SK-N-SH (cell line): ENCODE data around the gene ME1. TPM values are rescaled to one million over a fixed set of nuclear protein-coding genes. Genes with fewer than 3 reads are reported as not detected.
A peak's percentile ranks its signal among the peaks of the same experiment; 100 is the strongest.

Experiments used
- CTCF ChIA-PET: fragments of 300-600, 350-600 bp; formaldehyde crosslinking; extraction: SDS; loops from one replicate; lab custom pipeline; 2021; lab: Yijun Ruan, JAX
- POLR2A ChIA-PET: fragments of 350-600 bp; sonication (Branson Sonifier 250); formaldehyde crosslinking; extraction: SDS; loops from one replicate; lab custom pipeline; 2020; ENCODE audit warnings: antibody characterized with exemption, inconsistent platforms; lab: Yijun Ruan, JAX
- DNase-seq: peaks from one replicate; pipeline ENCODE4 v3.0.0; 2012
- H2AFZ ChIP-seq: fragments of 200-600 bp; sonication (generic); 2 replicates; pipeline ENCODE4 v1.8.1; 2016; ENCODE audit warnings: antibody characterized with exemption, mild to moderate bottlenecking, low read depth
- H3F3A ChIP-seq: fragments of 200-600 bp; sonication (generic); replicated peaks from 2 replicates; pipeline ENCODE3; 2016; ENCODE audit warnings: antibody characterized with exemption, mild to moderate bottlenecking; ENCODE audit not compliant: insufficient read depth
- H3K27ac ChIP-seq, 2 experiments: fragments of 200-500 bp in 1 of 2; fragments of 200-600 bp in 1 of 2; sonication (Bioruptor generic) in 1 of 2; sonication (generic), shearing (Covaris generic) in 1 of 2; 2 replicates each; pipeline versions ENCODE4 v1.5.1 to v1.6.1; 2014 to 2016; ENCODE audit warnings: low read depth in 2 of 2, inconsistent platforms in 1 of 2, low read length in 1 of 2, mild to moderate bottlenecking in 1 of 2, mixed read lengths in 1 of 2
- H3K27me3 ChIP-seq: fragments of 200-600 bp; sonication (generic), shearing (Covaris generic); 2 replicates; pipeline ENCODE4 v1.6.1; 2016; ENCODE audit warnings: mixed run types; ENCODE audit not compliant: insufficient read depth
- H3K36me3 ChIP-seq, 2 experiments: fragments of 200-500 bp in 1 of 2; fragments of 200-600 bp in 1 of 2; sonication (Bioruptor generic) in 1 of 2; sonication (generic) in 1 of 2; replicated peaks in 1 of 2; 2 replicates each; pipeline versions ENCODE3 to v1.5.1; 2014 to 2016; ENCODE audit warnings: low read length in 1 of 2, mild to moderate bottlenecking in 1 of 2; ENCODE audit not compliant: insufficient read depth in 2 of 2, control insufficient read depth in 1 of 2
- H3K4me1 ChIP-seq, 2 experiments: fragments of 200-500 bp in 1 of 2; fragments of 200-600 bp in 1 of 2; sonication (Bioruptor generic) in 1 of 2; sonication (generic), shearing (Covaris generic) in 1 of 2; 2 replicates each; pipeline versions ENCODE4 v1.5.1 to v1.6.1; 2014 to 2016; ENCODE audit warnings: low read depth in 1 of 2, low read length in 1 of 2, mixed run types in 1 of 2; ENCODE audit not compliant: insufficient read depth in 2 of 2, control insufficient read depth in 1 of 2
- H3K4me2 ChIP-seq: fragments of 200-600 bp; sonication (generic), shearing (Covaris generic); 2 replicates; pipeline ENCODE4 v1.6.1; 2017; ENCODE audit warnings: mixed run types
- H3K4me3 ChIP-seq, 2 experiments: fragments of 200-500 bp in 1 of 2; fragments of 200-600 bp in 1 of 2; sonication (Bioruptor generic) in 1 of 2; sonication (generic), shearing (Covaris generic) in 1 of 2; 2 replicates each; pipeline versions ENCODE4 v1.5.1 to v1.8.1; 2014 to 2016; ENCODE audit warnings: low read depth in 2 of 2, inconsistent platforms in 1 of 2, low read length in 1 of 2, mild to moderate bottlenecking in 1 of 2, mixed read lengths in 1 of 2, moderate library complexity in 1 of 2
- H3K79me2 ChIP-seq: fragments of 200-600 bp; sonication (generic); 2 replicates; pipeline ENCODE4 v1.8.1; 2017; ENCODE audit warnings: mild to moderate bottlenecking; ENCODE audit not compliant: insufficient read depth
- H3K9ac ChIP-seq: fragments of 200-600 bp; sonication (generic); 2 replicates; pipeline ENCODE4 v1.6.1; 2017; ENCODE audit warnings: mixed run types
- H3K9me2 ChIP-seq: fragments of 200-600 bp; sonication (generic); 2 replicates; pipeline ENCODE4 v1.6.1; 2017; ENCODE audit warnings: mixed run types
- H3K9me3 ChIP-seq: fragments of 200-600 bp; sonication (generic); 2 replicates; pipeline ENCODE4 v1.6.1; 2017; ENCODE audit warnings: mixed run types, mild to moderate bottlenecking, moderate library complexity
- H4K20me1 ChIP-seq: fragments of 200-600 bp; sonication (generic); 2 replicates; pipeline ENCODE4 v1.6.1; 2017; ENCODE audit warnings: mild to moderate bottlenecking, mixed run types; ENCODE audit not compliant: insufficient read depth
- CHD2 ChIP-seq: fragments of 150-350 bp; IDR thresholded peaks from 2 replicates; pipeline ENCODE4 v1.6.1; 2018; ENCODE audit warnings: low read length; ENCODE audit not compliant: partially characterized antibody
- ELF1 ChIP-seq: IDR thresholded peaks from 2 replicates; pipeline ENCODE4 v1.4.0; 2012
- EZH2phosphoT487 ChIP-seq: fragments of 200-600 bp; sonication (generic); IDR thresholded peaks from 2 replicates; pipeline ENCODE4 v1.6.1; 2017; ENCODE audit warnings: low read depth, mixed run types, mild to moderate bottlenecking, antibody characterized with exemption, moderate library complexity, borderline replicate concordance
- FOSL2 ChIP-seq: IDR thresholded peaks from 2 replicates; pipeline ENCODE4 v1.4.0; 2012; ENCODE audit warnings: low read depth, mild to moderate bottlenecking, moderate library complexity, borderline replicate concordance
- GABPA ChIP-seq: IDR thresholded peaks from 2 replicates; pipeline ENCODE4 v1.4.0; 2012; ENCODE audit warnings: low read depth, mild to moderate bottlenecking
- MEF2A ChIP-seq: IDR thresholded peaks from 2 replicates; pipeline ENCODE4 v1.4.0; 2012; ENCODE audit warnings: low read depth, borderline replicate concordance
- NRF1 ChIP-seq: IDR thresholded peaks from 2 replicates; pipeline ENCODE4 v1.6.1; 2012; ENCODE audit warnings: low read depth, mild to moderate bottlenecking, low read length
- PBX3 ChIP-seq: IDR thresholded peaks from 2 replicates; pipeline ENCODE4; 2012
- POLR2AphosphoS5 ChIP-seq: IDR thresholded peaks from 2 replicates; pipeline ENCODE4 v1.6.1; 2012; ENCODE audit warnings: low read depth, low read length
- RCOR1 ChIP-seq: fragments of 150-350 bp; IDR thresholded peaks from 2 replicates; pipeline ENCODE4 v1.6.1; 2017; ENCODE audit warnings: antibody characterized with exemption, low read length
- RFX5 ChIP-seq: IDR thresholded peaks from 2 replicates; pipeline ENCODE4 v1.6.1; 2012; ENCODE audit warnings: mild to moderate bottlenecking, improper control_type of control experiment, low read length
- RXRA ChIP-seq: IDR thresholded peaks from 2 replicates; pipeline ENCODE4 v1.4.0; 2012; ENCODE audit warnings: low read depth, mild to moderate bottlenecking, borderline replicate concordance
- YY1 ChIP-seq: IDR thresholded peaks from 2 replicates; pipeline ENCODE4 v1.4.0; 2012; ENCODE audit warnings: low read depth, mild to moderate bottlenecking
- WGBS: methylation state at CpG from one replicate; pipeline ENCODE4 v1.1.6; 2017; ENCODE audit warnings: low lambda C conversion rate; 5-methylcytosine and 5-hydroxymethylcytosine counted together
- polyA plus RNA-seq, 3 experiments: library from polyadenylated mRNA; depleted of rRNA; stranded (reverse); fragments of >200 nt; gene quantifications; 2 replicates each; pipeline ENCODE4 v1.2.3, GENCODE V29; 2012

ME1 gene
- polyA plus RNA-seq, 1 of the 3 experiments (the other 2 are of a cell fraction), result 4.9 TPM

- DNase-seq, result no peak
- no peaks in the 10 kb centered on the region for H3K27me3 ChIP-seq
- H3K4me3 ChIP-seq, result no peak overlapping the region
- ChIA-PET CTCF (interaction anchor here (0.8 to 6.6 kb wide), 4 partner anchors 24 to 324 kb away, joined by 3 to 34 read pairs (median 5); partner anchors contain the start of genes DOP1A and UBE3D), POLR2A (no interaction called here)
- peaks cover 79% of the 10 kb centered on the region for H3K79me2 ChIP-seq
- H3K4me1 ChIP-seq, result peaks cover 3 to 8% of the 10 kb centered on the region in 2 experiments; a peak in 3 of 4 replicates
- H3K9me3 ChIP-seq, result no peaks in the 10 kb centered on the region
- peaks cover 3% of the 10 kb centered on the region for H3F3A ChIP-seq
- TF ChIP-seq MEF2A, result no peak
- no peak for TF ChIP-seq PBX3
- TF ChIP-seq EZH2phosphoT487, result no peak
- TF ChIP-seq ELF1, result no peak
- no peak for TF ChIP-seq GABPA
- TF ChIP-seq RFX5, result no peak
- no peak for TF ChIP-seq YY1
- TF ChIP-seq POLR2AphosphoS5, result no peak
- TF ChIP-seq RXRA, result no peak
- TF ChIP-seq FOSL2, result no peak
- no peak for TF ChIP-seq NRF1
- TF ChIP-seq CHD2, result no peak
- H4K20me1 ChIP-seq, result peaks cover 24% of the 10 kb centered on the region
- H3K9me2 ChIP-seq, result no peaks in the 10 kb centered on the region
- peaks cover 55 to 61% of the 10 kb centered on the region in 2 experiments for H3K36me3 ChIP-seq
- H3K27ac ChIP-seq, result no peak overlapping the region
- peak overlapping the region; percentile 90 for H3K4me2 ChIP-seq
- no peak overlapping the region for H3K9ac ChIP-seq
- no peak overlapping the region for H2AFZ ChIP-seq
- 94% methylated on average over 6 of the region's 6 CpGs for WGBS
These were observed 240.2 kb downstream of the ME1 start for GRCh38 chr6:83190626-83191025.

- Histone ChIP-seq H3K4me2 (no peak overlapping the region), H3K4me1 (peaks cover 3 to 10% of the 10 kb centered on the region in 2 experiments; a peak in 2 of 4 replicates)
- TF ChIP-seq PBX3 (no peak), RCOR1 (no peak)
- TF ChIP-seq, all 33 proteins: peak for 0
- Histone ChIP-seq H3K9me2 (no peaks in the 10 kb centered on the region), H3K9me3 (no peaks in the 10 kb centered on the region), H3K27ac (no peak overlapping the region), H3F3A (peaks cover 22% of the 10 kb centered on the region), H4K20me1 (peaks cover 24% of the 10 kb centered on the region), H3K9ac (no peak overlapping the region), H3K27me3 (no peaks in the 10 kb centered on the region), H2AFZ (no peak overlapping the region), H3K79me2 (peaks cover 80% of the 10 kb centered on the region), H3K4me3 (no peak overlapping the region), H3K36me3 (peaks cover 59 to 67% of the 10 kb centered on the region in 2 experiments)
- POLR2A ChIA-PET, result no interaction called here
- CTCF ChIA-PET, result interaction anchor here (1.0 to 6.6 kb wide), 4 partner anchors 27 to 324 kb away, joined by 3 to 34 read pairs (median 4); partner anchors contain the start of genes DOP1A, PRSS35 and UBE3D
- WGBS, result 63% methylated on average over 3 of the region's 3 CpGs
- no peak for DNase-seq
These were observed 242.3 kb downstream of the ME1 start for GRCh38 chr6:83188501-83188900.
